ENCODE results near the gene CTAGE6.
"Not testable (repeated sequence)": the region's sequence is repeated elsewhere in the genome, so short reads cannot be mapped to it uniquely, and the experiment has no call there.

The CTAGE6 gene

GRCh38 chr7:143715543-143716193 lies 41.8 kb downstream of the CTAGE6 start:
- DNase-seq = not testable (repeated sequence)

- not testable (repeated sequence) for DNase-seq
Observed at GRCh38 chr7:143714581-143715454, 42.7 kb downstream of the CTAGE6 start.

GRCh38 chr7:143712381-143712780 lies 45.1 kb downstream of the CTAGE6 start:
- not testable (repeated sequence) for DNase-seq

GRCh38 chr7:143711727-143712324 lies 45.7 kb downstream of the CTAGE6 start:
- DNase-seq = not testable (repeated sequence)

- DNase-seq = not testable (repeated sequence)
Observed at GRCh38 chr7:143709895-143710294, 47.6 kb downstream of the CTAGE6 start.

Measured in activated naive CD4-positive, alpha-beta T cell treated with Interleukin-2 at 50 U/mL for 16 hours (primary cell).